K562 (cell line): ENCODE data around the gene HEATR3. TPM values are rescaled to one million over a fixed set of nuclear protein-coding genes. Genes with fewer than 3 reads are reported as not detected.
A peak's percentile ranks its signal among the peaks of the same experiment; 100 is the strongest.

Experiments used
- CAMTA2 ChIP-seq: fragments of 250-450 bp; sonication (Bioruptor Pico); conservative IDR thresholded peaks from 2 replicates; pipeline ENCODE4 v1.5.1; 2022
- EGR1 ChIP-seq: fragments of 450-650 bp; conservative IDR thresholded peaks from 2 replicates; pipeline ENCODE4 v1.6.1; 2017; ENCODE audit warnings: mild to moderate bottlenecking
- ETS2 ChIP-seq: IDR thresholded peaks from 2 replicates; pipeline ENCODE4 v1.6.1; 2016; ENCODE audit warnings: borderline replicate concordance, missing genetic modification characterization, mild to moderate bottlenecking, moderate library complexity, missing compliant biosample characterization; ENCODE audit not compliant: poor library complexity, severe bottlenecking
- HMGN3 ChIP-seq: IDR thresholded peaks from 2 replicates; pipeline ENCODE4 v1.6.1; 2011; ENCODE audit warnings: borderline replicate concordance, low read depth, mild to moderate bottlenecking, mixed read lengths, low read length; ENCODE audit not compliant: insufficient read length; ENCODE audit errors: extremely low read depth
- KDM1A ChIP-seq, 2 experiments: fragments of 450-650 bp; IDR thresholded peaks; 2 replicates each; pipeline ENCODE4 v1.6.1; 2016; ENCODE audit warnings: mild to moderate bottlenecking in 2 of 2
- KDM2B ChIP-seq: fragments of 250-450 bp; sonication (Bioruptor Pico); IDR thresholded peaks from 2 replicates; pipeline ENCODE4 v1.8.0; 2021; ENCODE audit warnings: mild to moderate bottlenecking, moderate library complexity
- MAFF ChIP-seq: IDR thresholded peaks from 2 replicates; pipeline ENCODE4 v1.6.1; 2012; ENCODE audit warnings: low read length, improper control_type of control experiment
- MAZ ChIP-seq, 2 experiments: fragments of 450-650 bp in 1 of 2; sonication (generic) in 1 of 2; formaldehyde crosslinking; IDR thresholded peaks in 1 of 2; conservative IDR thresholded peaks in 1 of 2; 2 replicates each; pipeline versions ENCODE4 v1.4.0 to v1.5.0; 2020; ENCODE audit warnings: mild to moderate bottlenecking in 1 of 2, missing genetic modification reagents in 1 of 2
- MBD2 ChIP-seq: sonication (generic); IDR thresholded peaks from 2 replicates; pipeline ENCODE4 v1.6.1; 2016; ENCODE audit warnings: low read depth, borderline replicate concordance
- MCM2 ChIP-seq: fragments of 450-650 bp; IDR thresholded peaks from 2 replicates; pipeline ENCODE4 v1.6.1; 2017; ENCODE audit warnings: low read depth, mild to moderate bottlenecking
- NFYB ChIP-seq: IDR thresholded peaks from 2 replicates; pipeline ENCODE4 v1.6.1; 2011; ENCODE audit warnings: mild to moderate bottlenecking, moderate library complexity; ENCODE audit not compliant: insufficient read length; ENCODE audit errors: extremely low read depth
- PCBP1 ChIP-seq: fragments of 200-400 bp; formaldehyde crosslinking; IDR thresholded peaks from 2 replicates; pipeline ENCODE4 v1.6.1; 2018; ENCODE audit warnings: mild to moderate bottlenecking, low read depth, low read length; ENCODE audit not compliant: poor library complexity, severe bottlenecking
- POLR2A ChIP-seq: fragments of 450-650 bp; conservative IDR thresholded peaks from 2 replicates; pipeline ENCODE4 v1.6.1; 2016
- POLR2G ChIP-seq: fragments of 200-400 bp; formaldehyde crosslinking; IDR thresholded peaks from 2 replicates; pipeline ENCODE4 v1.6.1; 2017; ENCODE audit warnings: low read depth, mild to moderate bottlenecking, antibody characterized with exemption, low read length, moderate library complexity
- ZFP91 ChIP-seq: sonication (generic); formaldehyde crosslinking; IDR thresholded peaks from 2 replicates; pipeline ENCODE4 v1.8.0; 2022; ENCODE audit warnings: mild to moderate bottlenecking, missing genetic modification reagents
- polyA plus RNA-seq, 8 experiments: library from polyadenylated mRNA; depleted of rRNA in 4 of 8; stranded (reverse) in 5 of 8; unstranded in 3 of 8; fragments of >200 nt; fragmentation: Nextera tagmentation in 2 of 8; fragmentation: Illumina TruSeq in 1 of 8; extraction: Ambion mirVana in 2 of 8; extraction: Trizol in 1 of 8; gene quantifications; 2 replicates each; pipeline versions ENCODE4 v1.2.1 to v1.2.3, GENCODE V29; 2011 to 2014; ENCODE audit warnings: inconsistent platforms in 1 of 8, missing spikeins in 1 of 8
- total RNA-seq, 7 experiments: library from RNA; depleted of rRNA in 6 of 7; stranded (reverse); fragments of >200 nt in 6 of 7; fragmentation: Illumina TruSeq in 2 of 7; extraction: Trizol in 2 of 7; gene quantifications; 2 replicates each; pipeline versions ENCODE4 v1.2.1 to v1.2.3, GENCODE V29; 2011 to 2021; ENCODE audit warnings: low replicate concordance in 1 of 7
- TF ChIP-seq, protein P1 (sequence below): fragments of 250-450 bp; sonication (Bioruptor Pico); IDR thresholded peaks from 2 replicates; pipeline ENCODE4 v1.4.0; 2020; ENCODE audit warnings: mild to moderate bottlenecking
- TF ChIP-seq, protein P2 (sequence below): fragments of 200-800 bp; sonication (Bioruptor generic); IDR thresholded peaks from 2 replicates; pipeline ENCODE4 v1.6.1; 2017; ENCODE audit warnings: missing genetic modification characterization, missing compliant biosample characterization
- TF ChIP-seq, protein P3 (sequence below): conservative IDR thresholded peaks from 2 replicates; pipeline ENCODE4 v1.6.1; 2011; ENCODE audit warnings: low read depth, mild to moderate bottlenecking, low read length; ENCODE audit not compliant: control insufficient read depth
- TF ChIP-seq, protein P4 (sequence below): fragments of 250-450 bp; sonication (Bioruptor Pico); IDR thresholded peaks from 2 replicates; pipeline ENCODE4 v1.8.0; 2022; ENCODE audit warnings: inconsistent platforms, mild to moderate bottlenecking, moderate library complexity, borderline replicate concordance

The HEATR3 gene
- total and polyA plus RNA-seq, 9 of the 15 experiments (the other 6 are each of a cell fraction or from before 2014, with no cell fraction given), result 1.7 to 30.2 (median 18.8) TPM

GRCh38 chr16:50152807-50153595 lies 87.2 kb downstream of the HEATR3 start, which contains the start of gene TENT4B (continued):
- TF ChIP-seq, protein P1, sequence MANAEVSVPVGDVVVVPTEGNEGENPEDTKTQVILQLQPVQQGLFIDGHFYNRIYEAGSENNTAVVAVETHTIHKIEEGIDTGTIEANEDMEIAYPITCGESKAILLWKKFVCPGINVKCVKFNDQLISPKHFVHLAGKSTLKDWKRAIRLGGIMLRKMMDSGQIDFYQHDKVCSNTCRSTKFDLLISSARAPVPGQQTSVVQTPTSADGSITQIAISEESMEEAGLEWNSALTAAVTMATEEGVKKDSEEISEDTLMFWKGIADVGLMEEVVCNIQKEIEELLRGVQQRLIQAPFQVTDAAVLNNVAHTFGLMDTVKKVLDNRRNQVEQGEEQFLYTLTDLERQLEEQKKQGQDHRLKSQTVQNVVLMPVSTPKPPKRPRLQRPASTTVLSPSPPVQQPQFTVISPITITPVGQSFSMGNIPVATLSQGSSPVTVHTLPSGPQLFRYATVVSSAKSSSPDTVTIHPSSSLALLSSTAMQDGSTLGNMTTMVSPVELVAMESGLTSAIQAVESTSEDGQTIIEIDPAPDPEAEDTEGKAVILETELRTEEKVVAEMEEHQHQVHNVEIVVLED, result peak; percentile 87
- TF ChIP-seq POLR2G (peak; percentile 94), MAFF (no peak), KDM1A (IDR thresholded peaks at IDR 0.05) (no peak), HMGN3 (peak; percentile 42), CAMTA2 (CRISPR knock-in tag) (no peak), MCM2 (no peak), KDM2B (CRISPR knock-in tag) (0 out of 2 replicates have a peak, but pooled peaks have one; percentile 72), NFYB (no peak), PCBP1 (peak; percentile 61), EGR1 (no peak; the same call in 1 of the 2 replicates), POLR2A (peak; percentile 95), MBD2 (peak; percentile 51; the same call in 1 of the 2 replicates), MAZ (CRISPR knock-in tag; conservative IDR thresholded peaks at IDR 0.05 in 1 of 2, IDR thresholded peaks at IDR 0.05 in 1 of 2) (peak; percentile 94 to 97), ZFP91 (CRISPR knock-in tag) (peak; percentile 37; the same call in 1 of the 2 replicates), ETS2 (no peak)
- TF ChIP-seq, protein P2, sequence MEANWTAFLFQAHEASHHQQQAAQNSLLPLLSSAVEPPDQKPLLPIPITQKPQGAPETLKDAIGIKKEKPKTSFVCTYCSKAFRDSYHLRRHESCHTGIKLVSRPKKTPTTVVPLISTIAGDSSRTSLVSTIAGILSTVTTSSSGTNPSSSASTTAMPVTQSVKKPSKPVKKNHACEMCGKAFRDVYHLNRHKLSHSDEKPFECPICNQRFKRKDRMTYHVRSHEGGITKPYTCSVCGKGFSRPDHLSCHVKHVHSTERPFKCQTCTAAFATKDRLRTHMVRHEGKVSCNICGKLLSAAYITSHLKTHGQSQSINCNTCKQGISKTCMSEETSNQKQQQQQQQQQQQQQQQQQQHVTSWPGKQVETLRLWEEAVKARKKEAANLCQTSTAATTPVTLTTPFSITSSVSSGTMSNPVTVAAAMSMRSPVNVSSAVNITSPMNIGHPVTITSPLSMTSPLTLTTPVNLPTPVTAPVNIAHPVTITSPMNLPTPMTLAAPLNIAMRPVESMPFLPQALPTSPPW, result peak; percentile 91
- TF ChIP-seq, protein P3, sequence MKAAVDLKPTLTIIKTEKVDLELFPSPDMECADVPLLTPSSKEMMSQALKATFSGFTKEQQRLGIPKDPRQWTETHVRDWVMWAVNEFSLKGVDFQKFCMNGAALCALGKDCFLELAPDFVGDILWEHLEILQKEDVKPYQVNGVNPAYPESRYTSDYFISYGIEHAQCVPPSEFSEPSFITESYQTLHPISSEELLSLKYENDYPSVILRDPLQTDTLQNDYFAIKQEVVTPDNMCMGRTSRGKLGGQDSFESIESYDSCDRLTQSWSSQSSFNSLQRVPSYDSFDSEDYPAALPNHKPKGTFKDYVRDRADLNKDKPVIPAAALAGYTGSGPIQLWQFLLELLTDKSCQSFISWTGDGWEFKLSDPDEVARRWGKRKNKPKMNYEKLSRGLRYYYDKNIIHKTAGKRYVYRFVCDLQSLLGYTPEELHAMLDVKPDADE, result 0 out of 2 replicates have a peak, but pooled peaks have one; percentile 52
- TF ChIP-seq, protein P4, sequence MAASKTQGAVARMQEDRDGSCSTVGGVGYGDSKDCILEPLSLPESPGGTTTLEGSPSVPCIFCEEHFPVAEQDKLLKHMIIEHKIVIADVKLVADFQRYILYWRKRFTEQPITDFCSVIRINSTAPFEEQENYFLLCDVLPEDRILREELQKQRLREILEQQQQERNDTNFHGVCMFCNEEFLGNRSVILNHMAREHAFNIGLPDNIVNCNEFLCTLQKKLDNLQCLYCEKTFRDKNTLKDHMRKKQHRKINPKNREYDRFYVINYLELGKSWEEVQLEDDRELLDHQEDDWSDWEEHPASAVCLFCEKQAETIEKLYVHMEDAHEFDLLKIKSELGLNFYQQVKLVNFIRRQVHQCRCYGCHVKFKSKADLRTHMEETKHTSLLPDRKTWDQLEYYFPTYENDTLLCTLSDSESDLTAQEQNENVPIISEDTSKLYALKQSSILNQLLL (CRISPR knock-in tag), result no peak
